ENCODE measurements around the gene ADAMTS8. TPM values are rescaled to one million over a fixed set of nuclear protein-coding genes. Genes with fewer than 3 reads are reported as not detected.
"Not testable (repeated sequence)": the region's sequence is repeated elsewhere in the genome, so short reads cannot be mapped to it uniquely, and the experiment has no call there.

ADAMTS8 gene
- polyA plus RNA-seq, 3 donors, result 2.3 to 3.9 (median 2.8) TPM

DNA sequence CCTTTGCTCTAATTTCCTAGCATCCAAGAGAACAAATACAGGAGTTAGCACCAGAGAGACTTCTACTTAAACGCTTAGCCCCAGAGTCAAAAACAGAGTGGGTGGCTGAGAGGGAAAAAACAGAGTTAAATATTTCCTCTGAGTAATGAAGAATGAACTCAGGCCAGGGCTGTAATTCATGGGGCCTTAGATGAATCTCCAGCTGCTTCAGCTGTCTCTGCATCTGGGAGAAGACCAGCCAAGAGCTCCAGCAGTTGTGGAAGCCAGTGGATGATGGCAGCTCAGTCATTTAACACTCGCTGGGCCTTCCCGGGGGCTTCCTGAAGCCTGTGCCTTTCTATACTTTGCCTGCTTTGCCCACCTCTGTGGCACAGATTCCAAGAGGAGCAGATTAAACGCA lies 14.3 kb upstream of the ADAMTS8 start:
- no peak for DNase-seq (ENCODE audit: low read depth in 3 of 3, low spot score in 2 of 3)

GRCh38 chr11:130441719-130442118 lies 13.3 kb upstream of the ADAMTS8 start:
- DNase-seq (ENCODE audit: low read depth in 3 of 3, low spot score in 2 of 3), result no peak

DNA sequence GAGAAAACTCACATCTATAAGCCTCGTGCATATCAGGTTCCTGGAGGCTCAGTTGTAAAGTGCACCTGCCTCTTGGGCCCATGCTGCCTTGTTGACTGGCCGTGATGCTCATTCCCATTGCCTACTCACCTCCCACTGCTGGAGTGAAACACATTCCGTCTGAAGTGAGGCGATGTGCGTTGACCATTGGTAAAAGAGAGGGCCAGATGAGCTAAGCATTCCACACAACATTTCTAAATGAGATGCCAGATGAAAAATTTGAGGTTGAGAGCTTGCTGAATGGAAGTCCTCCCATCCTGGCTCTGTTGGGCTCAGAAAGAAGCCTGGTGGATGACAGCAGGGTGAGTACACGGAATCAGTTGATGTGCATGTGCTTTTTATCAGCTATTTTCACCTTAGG lies 11.5 kb upstream of the ADAMTS8 start:
- no peak for DNase-seq (ENCODE audit: low read depth in 3 of 3, low spot score in 2 of 3)

DNA sequence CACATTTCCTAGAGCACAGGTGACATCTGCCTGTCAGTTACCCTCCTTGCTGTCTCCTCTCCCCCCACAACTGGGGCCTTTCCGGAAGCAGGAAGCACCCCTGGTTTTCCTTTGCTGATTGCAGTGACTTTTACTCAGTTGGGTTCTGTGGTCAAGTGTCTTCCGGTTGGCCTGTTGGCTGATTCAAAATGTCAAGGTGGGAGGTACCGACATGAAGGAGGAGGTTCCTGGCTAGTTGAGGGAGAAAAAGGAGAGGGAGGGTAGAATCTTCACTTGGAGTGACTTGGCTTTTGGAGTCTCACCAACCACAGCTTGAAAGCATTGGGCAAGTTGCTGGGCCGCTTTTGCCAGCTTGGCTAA lies 10.7 kb upstream of the ADAMTS8 start:
- DNase-seq (ENCODE audit: low read depth in 3 of 3, low spot score in 2 of 3), result no peak

DNA sequence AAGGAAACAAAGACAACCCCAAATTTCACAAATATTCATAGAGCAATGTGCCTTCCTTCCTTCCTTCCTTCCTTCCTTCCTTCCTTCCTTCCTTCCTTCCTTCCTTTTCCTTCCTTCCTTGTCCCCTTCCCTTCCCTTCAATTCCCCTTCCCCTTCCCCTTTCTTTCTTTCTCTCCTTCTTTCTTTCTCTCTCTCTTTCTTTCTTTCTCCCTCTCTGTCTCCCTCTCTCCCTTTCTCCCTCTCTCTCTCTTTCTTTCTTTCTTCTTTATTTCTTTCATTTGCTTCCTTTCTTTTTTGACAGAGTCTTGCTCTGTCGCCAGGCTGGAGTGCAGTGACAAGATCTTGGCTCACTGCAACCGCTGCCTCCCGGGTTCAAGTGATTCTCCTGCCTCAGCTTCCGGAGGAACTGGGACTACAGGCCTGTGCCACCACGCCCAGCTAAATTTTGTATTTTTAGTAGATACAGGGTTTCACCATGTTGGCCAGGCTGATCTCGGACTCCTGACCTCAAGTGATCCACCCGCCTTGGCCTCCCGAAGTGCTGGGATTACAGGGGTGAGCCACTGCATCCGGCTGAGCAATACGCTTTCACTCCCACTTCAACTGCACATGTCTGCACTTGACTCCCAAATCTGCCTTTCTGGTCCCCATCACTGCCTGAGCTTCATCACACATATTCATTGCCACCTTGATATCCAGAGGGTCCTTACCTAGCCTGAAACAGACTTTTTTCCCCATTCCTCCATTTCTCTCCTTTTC lies 10.2 kb upstream of the ADAMTS8 start:
- DNase-seq (ENCODE audit: low read depth in 3 of 3, low spot score in 2 of 3), result not testable (repeated sequence)

DNA sequence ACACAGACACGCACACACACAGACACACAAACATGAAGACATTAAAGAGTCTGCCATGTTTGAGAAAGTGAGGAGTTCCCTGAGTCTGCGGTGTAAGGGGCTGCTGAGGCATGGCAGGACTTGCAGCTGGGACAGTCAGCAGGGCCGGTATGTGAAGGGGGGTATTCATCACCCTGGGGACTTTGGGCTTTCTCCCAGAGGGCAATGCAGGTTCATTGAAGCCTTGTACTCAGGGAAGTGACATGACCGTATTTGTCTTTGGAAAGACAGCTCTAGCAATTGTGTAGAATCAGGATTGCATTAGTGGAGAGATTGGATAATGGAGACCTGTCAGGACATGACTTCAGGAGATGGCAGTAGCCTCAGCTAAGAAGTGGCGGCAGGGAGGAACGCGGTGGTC lies 9.4 kb upstream of the ADAMTS8 start:
- no peak for DNase-seq (ENCODE audit: low read depth in 3 of 3, low spot score in 2 of 3)

DNA sequence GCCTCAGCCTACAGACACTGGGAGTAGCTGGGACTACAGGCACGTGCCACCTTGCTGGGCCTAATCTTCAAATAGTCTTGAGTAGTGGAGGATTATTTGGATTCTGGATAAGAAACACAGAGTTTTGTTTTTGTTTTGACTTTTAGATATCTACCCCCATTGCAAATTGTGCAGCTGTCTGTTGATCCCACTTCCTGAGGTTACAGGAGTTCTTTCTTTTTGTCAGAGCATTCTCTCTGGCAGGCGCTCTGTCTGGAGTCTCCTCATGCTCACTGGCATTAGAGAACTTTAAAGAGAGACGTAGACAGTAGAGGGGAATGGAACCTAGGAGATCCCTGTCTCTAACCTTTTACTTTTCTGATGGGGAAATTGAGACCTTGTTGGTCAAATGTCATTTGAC lies 7.8 kb upstream of the ADAMTS8 start:
- no peak for DNase-seq (ENCODE audit: low read depth in 3 of 3, low spot score in 2 of 3)

DNA sequence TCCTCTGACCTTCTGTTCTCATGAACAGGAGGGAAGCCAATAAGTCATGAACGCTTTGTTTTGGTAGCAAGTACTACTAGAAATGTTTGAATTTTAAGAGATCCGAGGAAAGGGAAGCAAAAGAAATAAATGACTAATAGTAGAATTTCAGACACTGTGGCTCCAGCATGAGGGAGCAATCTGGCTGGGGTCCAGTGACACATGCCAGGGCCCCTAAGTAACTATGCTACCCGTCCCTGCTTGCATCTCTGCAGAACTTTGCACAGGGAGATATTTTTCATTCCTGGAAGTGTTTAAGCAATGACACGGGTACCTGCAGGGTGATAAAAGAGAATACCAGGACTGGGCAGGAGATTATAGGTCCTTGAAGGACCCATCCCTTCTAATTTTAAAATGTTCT lies 7.3 kb upstream of the ADAMTS8 start:
- no peak for DNase-seq (ENCODE audit: low read depth in 3 of 3, low spot score in 2 of 3)

GRCh38 chr11:130434521-130435223 lies 6.3 kb upstream of the ADAMTS8 start:
- peak; percentile 82 to 93 (median 92) for DNase-seq (ENCODE audit: low read depth in 3 of 3, low spot score in 2 of 3)

DNA sequence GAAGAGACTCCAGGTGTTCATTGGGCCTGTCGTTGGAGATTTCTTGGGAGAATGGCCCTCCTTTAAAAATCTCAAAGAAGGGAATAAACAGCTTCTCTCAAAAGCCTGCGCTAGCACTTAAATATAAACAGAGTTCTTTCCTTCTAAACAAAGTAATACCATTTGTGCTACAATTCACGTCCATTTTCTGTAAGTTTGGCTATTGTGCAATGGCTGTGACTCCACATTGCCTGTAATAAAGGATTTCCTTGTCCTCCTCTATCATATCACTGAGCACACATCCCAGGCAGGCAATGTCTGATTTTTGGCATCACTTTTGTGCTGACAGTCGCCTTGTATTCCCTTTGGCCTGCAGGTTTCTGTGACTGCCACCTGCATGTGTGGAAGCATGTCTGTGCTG lies 4.9 kb upstream of the ADAMTS8 start:
- no peak for DNase-seq (ENCODE audit: low read depth in 3 of 3, low spot score in 2 of 3)

DNA sequence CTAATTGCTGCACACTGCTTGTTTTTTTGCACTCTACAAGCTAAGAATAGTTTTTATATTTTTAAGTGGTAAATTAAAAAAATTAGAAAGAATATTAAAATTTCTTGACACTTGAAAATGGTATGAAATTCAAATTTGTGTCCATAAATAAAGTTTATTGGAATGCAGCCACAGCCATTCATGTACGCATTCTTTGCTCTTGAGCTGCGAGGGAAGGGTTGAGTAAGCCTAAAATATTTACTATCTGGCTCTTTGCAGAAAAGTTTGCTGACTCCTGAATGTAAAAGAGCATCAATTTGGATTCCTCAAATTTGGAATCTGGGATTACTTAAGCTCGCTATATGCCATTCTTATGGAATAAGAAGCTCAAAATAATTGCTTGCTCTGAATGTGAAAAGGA lies 3.4 kb upstream of the ADAMTS8 start:
- DNase-seq (ENCODE audit: low read depth in 3 of 3, low spot score in 2 of 3), result no peak

DNA sequence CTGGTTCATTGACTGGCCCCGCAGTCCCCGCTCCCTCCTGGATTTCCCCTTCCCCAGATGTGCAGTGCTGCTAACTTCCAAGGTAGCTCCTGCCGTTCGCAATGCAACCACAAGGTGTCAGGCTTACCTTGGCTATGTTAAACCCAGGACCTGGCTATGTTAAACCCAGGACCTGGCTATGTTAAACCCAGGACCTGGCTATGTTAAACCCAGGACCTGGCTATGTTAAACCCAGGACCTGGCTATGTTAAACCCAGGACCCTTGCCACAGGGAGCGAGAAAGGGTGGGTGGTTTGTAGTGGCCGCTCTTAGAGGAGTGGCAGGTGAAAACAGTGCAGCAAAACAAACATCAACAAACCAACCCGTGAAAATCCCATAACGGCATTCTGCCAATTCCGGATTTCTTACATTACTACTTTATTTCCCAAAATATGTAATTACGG lies 2.9 kb upstream of the ADAMTS8 start:
- no peak for DNase-seq (ENCODE audit: low read depth in 3 of 3, low spot score in 2 of 3)

GRCh38 chr11:130429983-130430382 lies 1.6 kb upstream of the ADAMTS8 start:
- DNase-seq (ENCODE audit: low read depth in 3 of 3, low spot score in 2 of 3), result no peak

- DNase-seq (ENCODE audit: low read depth in 3 of 3, low spot score in 2 of 3), result no peak
These were observed 792 bp upstream of the ADAMTS8 start for GRCh38 chr11:130429120-130429681.

DNA sequence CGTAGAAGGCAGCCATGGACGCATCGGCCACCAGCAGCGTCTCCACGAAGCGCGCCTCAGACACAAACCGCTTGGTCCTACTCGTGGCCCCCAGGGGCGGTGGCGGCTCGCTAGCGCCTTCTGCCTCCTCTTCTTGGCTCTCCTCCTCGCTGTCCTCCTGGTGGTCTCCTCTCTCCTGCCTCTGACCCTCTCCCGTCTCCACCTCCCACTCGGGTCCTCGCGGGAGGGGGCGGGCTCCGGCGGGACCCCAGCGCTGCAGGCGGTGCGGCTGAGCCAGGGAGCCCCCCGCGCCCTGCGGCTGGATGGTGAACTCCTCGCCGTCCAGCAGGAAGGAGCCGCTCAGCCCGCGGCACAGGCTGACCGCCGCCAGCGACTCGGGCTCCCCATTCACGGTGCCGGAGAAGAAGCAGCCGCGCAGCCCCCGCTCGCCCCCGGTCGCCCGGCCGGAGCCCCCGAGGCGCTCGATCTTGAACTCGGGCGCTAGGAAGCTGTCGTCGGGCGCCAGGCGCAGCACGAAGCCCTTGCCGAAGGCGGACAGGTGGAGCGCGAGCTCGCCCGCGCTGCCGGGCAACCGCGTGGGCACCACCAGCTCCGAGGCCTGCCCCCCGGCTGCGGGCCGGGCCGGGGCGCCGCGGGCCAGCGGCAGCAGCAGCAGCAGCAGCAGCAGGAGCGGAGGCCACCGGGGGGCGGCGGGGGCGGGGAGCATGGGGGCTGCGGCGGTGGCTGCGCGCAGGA lies 661 bp downstream of the ADAMTS8 start:
- DNase-seq (ENCODE audit: low read depth in 3 of 3, low spot score in 2 of 3), result no peak

- no peak for DNase-seq (ENCODE audit: low read depth in 3 of 3, low spot score in 2 of 3)
These were observed 1.5 kb downstream of the ADAMTS8 start for GRCh38 chr11:130426837-130427341.

GRCh38 chr11:130426223-130426836 lies 2.1 kb downstream of the ADAMTS8 start:
- DNase-seq (ENCODE audit: low read depth in 3 of 3, low spot score in 2 of 3), result no peak

DNA sequence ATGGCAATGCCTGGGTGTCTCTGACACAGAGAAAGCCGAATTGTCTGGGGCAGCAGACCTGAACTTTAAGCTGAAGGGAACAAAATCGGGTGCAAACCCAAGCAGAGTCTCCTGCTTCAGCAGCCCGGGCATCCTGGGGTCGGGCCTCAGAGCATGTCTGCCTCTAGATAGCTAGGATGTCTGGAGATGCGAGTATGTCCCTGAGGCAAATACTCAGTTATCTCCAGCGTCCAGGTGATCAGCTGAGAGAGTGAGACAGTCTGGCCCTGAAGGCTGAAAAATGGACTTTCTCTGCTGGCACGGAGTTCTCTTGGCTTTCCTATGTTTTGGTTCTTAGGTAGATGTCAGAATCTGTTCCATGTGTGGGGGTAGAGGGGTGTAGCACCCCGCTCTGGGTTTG lies 3.3 kb downstream of the ADAMTS8 start:
- DNase-seq (ENCODE audit: low read depth in 3 of 3, low spot score in 2 of 3), result no peak

- DNase-seq (ENCODE audit: low read depth in 3 of 3, low spot score in 2 of 3), result no peak
These were observed 3.7 kb downstream of the ADAMTS8 start for GRCh38 chr11:130424613-130425140.

DNA sequence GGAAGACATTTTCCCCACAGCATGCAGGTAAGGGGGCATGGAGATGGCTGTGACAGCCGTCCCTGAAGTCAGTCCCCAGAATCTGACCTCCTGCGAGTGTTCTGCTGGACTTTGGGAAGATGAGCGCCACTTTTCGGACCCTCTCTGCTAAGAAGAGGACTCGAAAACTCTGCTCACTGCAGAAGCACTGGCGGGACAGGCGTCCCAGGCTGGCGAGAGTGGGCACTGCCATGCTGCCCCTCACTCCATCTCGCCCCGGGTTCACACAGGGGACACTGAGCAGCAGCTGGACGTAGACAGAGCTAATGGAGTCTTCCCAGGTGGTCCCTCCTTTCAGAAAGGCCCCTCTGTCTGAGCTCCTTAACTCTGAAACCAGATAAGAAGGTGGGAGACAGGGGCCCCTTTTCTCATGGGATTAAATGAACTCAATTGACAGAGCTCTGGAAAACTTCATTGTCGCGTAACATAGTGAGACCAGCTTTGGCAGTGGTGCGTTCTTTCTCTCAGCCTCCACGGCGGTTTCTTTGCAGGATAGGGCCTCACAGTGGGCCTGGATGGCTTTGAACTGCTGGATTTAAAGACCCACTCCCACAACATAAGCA lies 4.8 kb downstream of the ADAMTS8 start:
- no peak for DNase-seq (ENCODE audit: low read depth in 3 of 3, low spot score in 2 of 3)
